Measurements from ENCODE around the gene CSNK1E. TPM values are rescaled to one million over a fixed set of nuclear protein-coding genes. Genes with fewer than 3 reads are reported as not detected.
A peak's percentile ranks its signal among the peaks of the same experiment; 100 is the strongest.

The CSNK1E gene
- polyA plus RNA-seq, 1 donor (not counting 4 experiments of a cell fraction or from before 2014, with no cell fraction given) = 168 TPM

GRCh38 chr22:38314933-38315822 lies 2.1 kb downstream of the CSNK1E start:
- Histone ChIP-seq H3K9me1 (ENCODE audit: control insufficient read depth, extremely low read depth, insufficient read depth, low read length) (peaks cover 8% of the 10 kb centered on the region), H3K4me3 (ENCODE audit: control insufficient read depth in 2 of 3, extremely low read depth in 1 of 3, insufficient read depth in 2 of 3, low read depth in 1 of 3, low read length in 3 of 3) (peak overlapping the region; percentile 74 to 100 (median 90)), H3K36me3 (ENCODE audit: control insufficient read depth in 2 of 2, extremely low read depth in 1 of 2, insufficient read depth in 2 of 2, low read length in 2 of 2) (peaks cover 7 to 44% of the 10 kb centered on the region in 2 experiments), H3K27ac (ENCODE audit: control insufficient read depth, insufficient read depth, low read length) (peak overlapping the region; percentile 96), H3K9ac (ENCODE audit: control insufficient read depth, extremely low read depth, insufficient read depth, low read length) (peak overlapping the region; percentile 99), H3K4me2 (ENCODE audit: control insufficient read depth, extremely low read depth, insufficient read depth, low read depth, low read length) (peak overlapping the region; percentile 98), H3K4me1 (ENCODE audit: control insufficient read depth, extremely low read depth, insufficient read depth, low read length) (peaks cover 71% of the 10 kb centered on the region), H4K20me1 (ENCODE audit: control insufficient read depth, extremely low read depth, insufficient read depth, low read length) (peaks cover 35% of the 10 kb centered on the region), H2AFZ (ENCODE audit: control insufficient read depth, low read length) (no peak overlapping the region), H3K9me3 (ENCODE audit: control insufficient read depth, low read depth, low read length) (no peaks in the 10 kb centered on the region), H3K79me2 (ENCODE audit: control insufficient read depth, insufficient read depth, low read length) (peaks cover 68% of the 10 kb centered on the region), H3K27me3 (ENCODE audit: control insufficient read depth, extremely low read depth, insufficient read depth, low read length) (no peaks in the 10 kb centered on the region)
- no peak for TF ChIP-seq EZH2 (IDR thresholded peaks at IDR 0.05; ENCODE audit: low read length)
- TF ChIP-seq CTCF (optimal IDR thresholded peaks at IDR 0.05 in 1 of 3, IDR thresholded peaks at IDR 0.05 in 1 of 3, conservative IDR thresholded peaks at IDR 0.05 in 1 of 3; ENCODE audit: extremely low read depth in 1 of 3, insufficient read depth in 2 of 3, low read length in 3 of 3) = no peak
- dilution Hi-C loops (cut with MboI; ENCODE audit: extremely low pct_ligation_motif_present, low sequenced_read_pairs) = no loop called here
- FAIRE-seq (no peak), DNase-seq (ENCODE audit: low read depth, low spot score) (no peak)

- Histone ChIP-seq H3K9ac (ENCODE audit: control insufficient read depth, extremely low read depth, insufficient read depth, low read length) (peak overlapping the region; percentile 99), H3K27ac (ENCODE audit: control insufficient read depth, insufficient read depth, low read length) (peak overlapping the region; percentile 96), H3K4me1 (ENCODE audit: control insufficient read depth, extremely low read depth, insufficient read depth, low read length) (peaks cover 74% of the 10 kb centered on the region), H3K36me3 (ENCODE audit: control insufficient read depth in 2 of 2, extremely low read depth in 1 of 2, insufficient read depth in 2 of 2, low read length in 2 of 2) (peaks cover 12 to 51% of the 10 kb centered on the region in 2 experiments), H4K20me1 (ENCODE audit: control insufficient read depth, extremely low read depth, insufficient read depth, low read length) (peaks cover 43% of the 10 kb centered on the region), H3K27me3 (ENCODE audit: control insufficient read depth, extremely low read depth, insufficient read depth, low read length) (no peaks in the 10 kb centered on the region), H2AFZ (ENCODE audit: control insufficient read depth, low read length) (no peak overlapping the region), H3K4me3 (ENCODE audit: control insufficient read depth in 2 of 3, extremely low read depth in 1 of 3, insufficient read depth in 2 of 3, low read depth in 1 of 3, low read length in 3 of 3) (peak overlapping the region; percentile 74 to 100 (median 90)), H3K9me3 (ENCODE audit: control insufficient read depth, low read depth, low read length) (no peaks in the 10 kb centered on the region), H3K4me2 (ENCODE audit: control insufficient read depth, extremely low read depth, insufficient read depth, low read depth, low read length) (peak overlapping the region; percentile 98), H3K9me1 (ENCODE audit: control insufficient read depth, extremely low read depth, insufficient read depth, low read length) (peaks cover 8% of the 10 kb centered on the region), H3K79me2 (ENCODE audit: control insufficient read depth, insufficient read depth, low read length) (peaks cover 77% of the 10 kb centered on the region)
- FAIRE-seq (no peak), DNase-seq (ENCODE audit: low read depth, low spot score) (no peak)
- TF ChIP-seq EZH2 (IDR thresholded peaks at IDR 0.05; ENCODE audit: low read length) (no peak), CTCF (optimal IDR thresholded peaks at IDR 0.05 in 1 of 3, IDR thresholded peaks at IDR 0.05 in 1 of 3, conservative IDR thresholded peaks at IDR 0.05 in 1 of 3; ENCODE audit: extremely low read depth in 1 of 3, insufficient read depth in 2 of 3, low read length in 3 of 3) (no peak)
- dilution Hi-C loops (cut with MboI; ENCODE audit: extremely low pct_ligation_motif_present, low sequenced_read_pairs) = no loop called here
Measured at GRCh38 chr22:38314051-38314932, 2.9 kb downstream of the CSNK1E start.
